GM13977 (cell line): ENCODE results near the gene OGDH.
"Not testable (repeated sequence)": the region's sequence is repeated elsewhere in the genome, so short reads cannot be mapped to it uniquely, and the experiment has no call there.

Source experiments
- DNase-seq: peaks from one replicate; pipeline ENCODE4 v3.0.0; 2012; ENCODE audit warnings: low spot score
- in situ Hi-C: fragments of 300-500 bp; cut with MboI; formaldehyde crosslinking; loops from one replicate; pipeline ENCODE4 v1.12.0; 2022; ENCODE audit warnings: low sequenced_read_pairs, low pct_unique_long_range_greater_than_20kb, mixed read lengths, inconsistent platforms; ENCODE audit not compliant: unreplicated experiment
- TF ChIP-seq, protein P1 (sequence below): IDR thresholded peaks from 2 replicates; pipeline ENCODE4 v1.5.1; 2012; ENCODE audit warnings: mild to moderate bottlenecking, control low read depth; ENCODE audit not compliant: insufficient read depth; ENCODE audit errors: extremely low read depth, missing control alignments

The OGDH gene

GRCh38 chr7:44595934-44596635 lies 10.3 kb upstream of the OGDH start:
- no peak for DNase-seq
- in situ Hi-C loops = loop anchor here (10.0 to 25.0 kb wide), 2 partner anchors 329 to 541 kb away; no protein-coding TSS in a partner anchor
- TF ChIP-seq, protein P1, sequence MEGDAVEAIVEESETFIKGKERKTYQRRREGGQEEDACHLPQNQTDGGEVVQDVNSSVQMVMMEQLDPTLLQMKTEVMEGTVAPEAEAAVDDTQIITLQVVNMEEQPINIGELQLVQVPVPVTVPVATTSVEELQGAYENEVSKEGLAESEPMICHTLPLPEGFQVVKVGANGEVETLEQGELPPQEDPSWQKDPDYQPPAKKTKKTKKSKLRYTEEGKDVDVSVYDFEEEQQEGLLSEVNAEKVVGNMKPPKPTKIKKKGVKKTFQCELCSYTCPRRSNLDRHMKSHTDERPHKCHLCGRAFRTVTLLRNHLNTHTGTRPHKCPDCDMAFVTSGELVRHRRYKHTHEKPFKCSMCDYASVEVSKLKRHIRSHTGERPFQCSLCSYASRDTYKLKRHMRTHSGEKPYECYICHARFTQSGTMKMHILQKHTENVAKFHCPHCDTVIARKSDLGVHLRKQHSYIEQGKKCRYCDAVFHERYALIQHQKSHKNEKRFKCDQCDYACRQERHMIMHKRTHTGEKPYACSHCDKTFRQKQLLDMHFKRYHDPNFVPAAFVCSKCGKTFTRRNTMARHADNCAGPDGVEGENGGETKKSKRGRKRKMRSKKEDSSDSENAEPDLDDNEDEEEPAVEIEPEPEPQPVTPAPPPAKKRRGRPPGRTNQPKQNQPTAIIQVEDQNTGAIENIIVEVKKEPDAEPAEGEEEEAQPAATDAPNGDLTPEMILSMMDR = no peak

- not testable (repeated sequence) for DNase-seq
- in situ Hi-C loops = loop anchor here (10.0 to 25.0 kb wide), 2 partner anchors 328 to 540 kb away; no protein-coding TSS in a partner anchor
Observed at GRCh38 chr7:44597181-44597580, 9.2 kb upstream of the OGDH start.

DNA sequence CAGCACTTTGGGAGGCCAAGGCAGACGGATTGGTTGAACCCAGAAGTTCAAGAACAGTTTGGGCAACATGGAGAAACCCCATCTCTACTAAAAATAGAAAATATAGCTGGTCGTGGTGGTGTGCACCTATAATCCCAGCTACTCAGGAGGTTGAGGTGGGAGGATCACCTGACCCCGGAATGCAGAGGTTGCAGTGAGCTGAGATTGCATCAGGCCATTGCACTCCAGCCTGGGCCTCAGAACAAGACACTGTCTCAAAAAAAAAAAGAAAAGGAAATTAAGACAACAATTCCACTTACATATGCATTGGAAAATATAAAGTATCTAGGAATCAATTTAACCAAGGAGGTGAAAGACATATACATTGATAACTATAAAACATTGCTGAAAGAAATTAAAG lies 7.2 kb upstream of the OGDH start:
- DNase-seq = no peak
- TF ChIP-seq, protein P1 = no peak
- in situ Hi-C loops = loop anchor here (10.0 to 25.0 kb wide), 2 partner anchors 326 to 538 kb away; no protein-coding TSS in a partner anchor

DNA sequence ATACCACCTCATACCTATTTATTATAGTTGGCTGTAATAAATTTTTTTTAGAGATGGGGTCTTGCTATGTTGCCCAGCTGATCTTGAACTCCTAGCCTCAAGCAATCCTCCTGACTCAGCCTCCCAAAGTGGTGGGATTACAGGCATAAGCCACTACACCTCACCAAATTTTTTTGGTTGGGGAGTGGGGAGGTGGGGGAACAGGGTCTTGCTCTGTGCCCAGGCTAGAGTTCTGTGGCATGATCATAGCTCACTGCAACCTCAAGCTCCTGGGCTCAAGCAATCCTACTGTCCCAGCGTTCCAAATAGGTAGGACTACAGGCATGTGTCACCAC lies 3.9 kb upstream of the OGDH start:
- TF ChIP-seq, protein P1 = no peak
- in situ Hi-C loops = no loop called here
- DNase-seq = no peak

DNA sequence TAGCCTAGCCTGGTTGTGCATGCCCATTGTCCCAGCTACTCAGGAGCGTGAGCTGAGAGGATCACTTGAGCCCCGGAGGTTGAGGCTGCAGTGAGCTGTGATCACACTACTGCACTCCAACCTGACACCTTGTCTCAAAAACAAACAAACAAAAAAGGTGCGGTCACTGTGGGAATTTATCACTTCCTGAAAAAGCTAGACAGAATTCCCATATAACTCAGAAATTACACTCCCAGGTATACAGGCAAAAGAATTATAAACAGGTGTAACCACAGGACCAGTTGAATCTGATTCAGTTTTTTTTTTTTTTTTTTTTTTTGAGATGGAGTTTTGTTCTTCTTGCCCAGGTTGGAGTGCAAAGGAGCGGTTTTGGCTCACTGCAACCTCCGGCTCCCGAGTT lies 3.2 kb upstream of the OGDH start:
- DNase-seq = no peak
- TF ChIP-seq, protein P1 = no peak
- in situ Hi-C loops = no loop called here

GRCh38 chr7:44604941-44605340 lies 1.5 kb upstream of the OGDH start:
- in situ Hi-C loops = no loop called here
- TF ChIP-seq, protein P1 = no peak
- DNase-seq = no peak

GRCh38 chr7:44607141-44608068 lies 978 bp downstream of the OGDH start:
- in situ Hi-C loops = no loop called here

More at GRCh38 chr7:44607141-44608068, 978 bp downstream of the OGDH start:
- DNase-seq = peak; percentile 27
- TF ChIP-seq, protein P1 = no peak
